Bronchial epithelial cell (primary cell): ENCODE data around the gene MBNL2. TPM values are rescaled to one million over a fixed set of nuclear protein-coding genes. Genes with fewer than 3 reads are reported as not detected.

Experiments
- DNase-seq: peaks from one replicate; pipeline ENCODE4 v3.0.0-alpha.2; 2010; ENCODE audit warnings: low read depth
- FAIRE-seq: peaks from 2 replicates; lab custom pipeline; 2011; peaks lifted over from hg19 to GRCh38; lab: Jason Lieb, UNC
- H3K27me3 ChIP-seq: 2 replicates; pipeline ENCODE4 v1.5.1; 2011; ENCODE audit warnings: low read length; ENCODE audit not compliant: control insufficient read depth, insufficient read depth
- H3K36me3 ChIP-seq: 2 replicates; pipeline ENCODE4 v1.5.1; 2011; ENCODE audit warnings: low read length; ENCODE audit not compliant: control insufficient read depth, insufficient read depth
- H3K4me3 ChIP-seq: 2 replicates; pipeline ENCODE4 v1.5.1; 2011; ENCODE audit warnings: mild to moderate bottlenecking, low read depth, low read length, control low read depth
- total RNA-seq: library from RNA; depleted of rRNA; stranded (reverse); fragments of >200 nt; gene quantifications from 2 replicates; pipeline ENCODE4 v1.2.1, GENCODE V29; 2014
- TF ChIP-seq, protein P1 (sequence below): IDR thresholded peaks from 2 replicates; pipeline ENCODE4 v1.5.1; 2011; ENCODE audit warnings: mild to moderate bottlenecking, moderate library complexity, low read length, control low read depth, inconsistent platforms; ENCODE audit not compliant: insufficient read depth, severe bottlenecking

The MBNL2 gene
- total RNA-seq, 1 donor from 2014 or later: 12.4 TPM

DNA sequence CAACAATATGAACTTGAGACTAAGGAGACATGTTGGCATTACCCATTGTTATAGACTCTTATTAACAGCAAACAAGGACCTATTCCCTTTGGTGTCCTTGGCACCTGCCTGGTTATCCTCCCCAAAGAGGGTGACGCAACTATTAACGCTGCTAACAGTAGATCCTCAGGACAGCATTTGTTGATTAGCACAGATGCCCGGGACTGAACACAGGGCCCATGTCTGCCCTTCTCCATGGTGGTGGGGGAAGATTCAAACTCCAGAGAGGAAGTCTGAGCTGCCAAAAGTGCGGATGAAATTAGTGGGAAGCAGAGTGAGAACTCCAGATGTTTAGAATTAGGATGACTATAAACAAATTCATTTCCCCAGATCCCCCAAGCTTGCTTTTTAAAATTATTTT lies 110.6 kb downstream of the MBNL2 start:
- no peak for FAIRE-seq
- Histone ChIP-seq H3K27me3 (no peaks in the 10 kb centered on the region), H3K36me3 (no peaks in the 10 kb centered on the region), H3K4me3 (no peak overlapping the region)
- TF ChIP-seq, protein P1, sequence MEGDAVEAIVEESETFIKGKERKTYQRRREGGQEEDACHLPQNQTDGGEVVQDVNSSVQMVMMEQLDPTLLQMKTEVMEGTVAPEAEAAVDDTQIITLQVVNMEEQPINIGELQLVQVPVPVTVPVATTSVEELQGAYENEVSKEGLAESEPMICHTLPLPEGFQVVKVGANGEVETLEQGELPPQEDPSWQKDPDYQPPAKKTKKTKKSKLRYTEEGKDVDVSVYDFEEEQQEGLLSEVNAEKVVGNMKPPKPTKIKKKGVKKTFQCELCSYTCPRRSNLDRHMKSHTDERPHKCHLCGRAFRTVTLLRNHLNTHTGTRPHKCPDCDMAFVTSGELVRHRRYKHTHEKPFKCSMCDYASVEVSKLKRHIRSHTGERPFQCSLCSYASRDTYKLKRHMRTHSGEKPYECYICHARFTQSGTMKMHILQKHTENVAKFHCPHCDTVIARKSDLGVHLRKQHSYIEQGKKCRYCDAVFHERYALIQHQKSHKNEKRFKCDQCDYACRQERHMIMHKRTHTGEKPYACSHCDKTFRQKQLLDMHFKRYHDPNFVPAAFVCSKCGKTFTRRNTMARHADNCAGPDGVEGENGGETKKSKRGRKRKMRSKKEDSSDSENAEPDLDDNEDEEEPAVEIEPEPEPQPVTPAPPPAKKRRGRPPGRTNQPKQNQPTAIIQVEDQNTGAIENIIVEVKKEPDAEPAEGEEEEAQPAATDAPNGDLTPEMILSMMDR: no peak
- DNase-seq: no peak

DNA sequence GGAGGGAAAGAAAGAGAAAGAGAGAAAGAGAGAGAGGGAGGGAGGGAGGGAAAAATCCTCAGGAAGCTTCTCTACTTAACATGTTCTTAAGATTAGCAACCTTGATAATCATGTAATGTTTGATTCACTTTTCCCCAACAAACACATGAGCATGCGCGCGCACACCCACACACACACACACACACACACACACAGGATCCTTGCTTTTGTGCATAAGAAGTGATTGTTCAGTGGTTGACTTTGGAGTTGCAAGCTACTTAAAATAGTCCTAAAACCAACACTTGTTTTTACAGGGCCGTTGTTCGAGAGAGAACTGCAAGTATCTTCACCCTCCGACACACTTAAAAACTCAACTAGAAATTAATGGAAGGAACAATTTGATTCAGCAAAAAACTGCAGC lies 111.8 kb downstream of the MBNL2 start:
- FAIRE-seq (no peak), DNase-seq (no peak)
- H3K27me3 ChIP-seq: no peaks in the 10 kb centered on the region
- no peak overlapping the region for H3K4me3 ChIP-seq
- TF ChIP-seq, protein P1: no peak
- peaks cover 3% of the 10 kb centered on the region for H3K36me3 ChIP-seq

DNA sequence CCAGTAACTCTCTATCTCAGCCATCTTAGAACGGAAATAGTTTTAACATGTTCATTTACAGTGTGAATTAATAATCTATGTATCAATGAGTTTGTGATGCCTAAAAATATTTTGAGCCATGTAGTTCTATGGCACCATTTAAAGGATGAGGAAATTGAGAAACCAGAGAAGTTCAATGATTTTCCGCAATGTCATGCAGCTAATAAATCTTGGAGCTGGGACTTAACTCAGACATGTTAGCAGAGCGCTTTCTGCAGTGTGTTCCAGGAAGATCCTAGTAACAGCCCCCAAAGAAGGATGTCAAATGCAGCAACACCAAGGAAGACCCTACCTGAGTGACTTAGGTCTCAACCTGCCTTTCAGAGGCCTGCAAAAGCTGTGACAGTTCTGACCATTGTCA lies 112.6 kb downstream of the MBNL2 start:
- Histone ChIP-seq H3K4me3 (no peak overlapping the region), H3K27me3 (no peaks in the 10 kb centered on the region), H3K36me3 (peaks cover 3% of the 10 kb centered on the region)
- TF ChIP-seq, protein P1: no peak
- FAIRE-seq (no peak), DNase-seq (no peak)

DNA sequence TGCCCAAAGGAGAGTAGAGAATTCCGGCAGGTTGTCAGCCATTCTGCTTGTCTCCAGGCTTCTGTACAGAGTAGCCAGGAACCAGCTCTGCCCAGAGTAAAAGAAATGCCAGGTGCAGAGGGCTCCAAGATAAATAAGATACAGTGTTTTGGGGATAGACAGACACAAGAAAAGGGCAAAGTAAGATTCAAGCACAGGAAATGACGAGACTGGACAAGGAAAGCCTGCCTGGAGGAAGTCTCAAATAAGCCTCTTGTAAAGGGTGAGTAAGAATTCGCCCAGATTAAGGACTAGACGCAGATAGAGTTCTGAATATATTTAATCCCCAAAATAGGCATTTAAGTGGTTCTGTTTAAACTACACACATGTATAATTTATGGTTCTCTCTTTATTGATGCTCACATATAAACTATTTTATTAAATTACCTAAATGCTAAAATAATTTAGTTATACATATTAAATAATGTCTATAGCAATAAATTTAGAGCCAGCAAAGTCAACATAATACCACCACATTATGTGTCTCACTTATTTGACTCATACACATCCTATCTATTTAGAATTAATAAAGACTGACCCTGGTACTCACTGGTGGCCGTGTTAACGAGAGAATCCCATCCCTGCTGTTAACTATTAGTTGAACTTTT lies 113.5 kb downstream of the MBNL2 start:
- FAIRE-seq: no peak

DNA sequence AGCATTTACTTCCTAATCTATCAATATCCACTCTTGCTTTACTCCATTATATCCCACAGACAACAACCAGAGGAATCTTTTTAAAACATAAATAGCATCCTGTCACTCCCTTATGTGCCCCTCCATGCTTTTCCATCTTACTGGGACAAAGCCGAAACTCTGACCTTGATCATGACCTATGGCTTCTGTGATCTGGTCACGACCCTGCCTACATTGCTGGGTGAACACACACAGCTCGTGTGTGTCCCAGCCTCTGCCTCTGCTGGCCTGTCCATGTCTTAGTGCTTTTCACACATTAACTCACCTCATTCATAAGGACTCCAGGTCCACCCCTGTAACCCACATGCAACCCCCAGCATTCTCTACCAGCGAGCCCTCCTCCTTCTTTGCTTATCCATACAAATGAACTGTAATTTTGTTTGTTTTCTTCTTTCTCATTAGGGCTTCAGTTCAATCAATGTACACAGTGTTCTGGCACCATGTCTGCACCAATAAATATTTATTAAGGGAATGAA lies 115.9 kb downstream of the MBNL2 start:
- peak; percentile 83 for FAIRE-seq
- H3K36me3 ChIP-seq: peaks cover 3% of the 10 kb centered on the region

More for the DNA sequence above, 113.5 kb downstream of the MBNL2 start:
- peaks cover 3% of the 10 kb centered on the region for H3K36me3 ChIP-seq
- TF ChIP-seq, protein P1: no peak
- H3K27me3 ChIP-seq: no peaks in the 10 kb centered on the region
- peak; percentile 47 for DNase-seq
- no peak overlapping the region for H3K4me3 ChIP-seq

More for the DNA sequence above, 115.9 kb downstream of the MBNL2 start:
- no peaks in the 10 kb centered on the region for H3K27me3 ChIP-seq
- H3K4me3 ChIP-seq: no peak overlapping the region
- no peak for DNase-seq
- TF ChIP-seq, protein P1: no peak
